ENCODE measurements around the gene ARFIP2.
"Not testable (repeated sequence)": the region's sequence is repeated elsewhere in the genome, so short reads cannot be mapped to it uniquely, and the experiment has no call there.

Gene ARFIP2

GRCh38 chr11:6481012-6481923, at the start of gene ARFIP2, which contains the start of gene TIMM10B:
Gene ARFIP2 (minus strand): TSS chr11:6481331. CDS start chr11:6480421, 910 bp downstream.
Gene TIMM10B (plus strand): TSS chr11:6481501. CDS start chr11:6481517, 16 bp downstream.
- intact Hi-C loops (cut with DNase I), result no loop called here
- DNase-seq, result peak; percentile 99 to 100 (median 100)

GRCh38 chr11:6530848-6531247, 49.7 kb upstream of the ARFIP2 start:
- DNase-seq, result no peak
- intact Hi-C loops (cut with DNase I), result loop anchor here (2.0 kb wide), 1 partner anchor 152 kb away; the partner anchor contains the start of gene MRPL17

- intact Hi-C loops (cut with DNase I), result no loop called here
- no peak for DNase-seq
Measured at GRCh38 chr11:6529266-6529665, 48.1 kb upstream of the ARFIP2 start.

- intact Hi-C loops (cut with DNase I), result no loop called here
- no peak for DNase-seq
Measured at GRCh38 chr11:6526411-6527135, 45.4 kb upstream of the ARFIP2 start.

- intact Hi-C loops (cut with DNase I), result no loop called here
- DNase-seq, result no peak
Measured at GRCh38 chr11:6523253-6523652, 42.1 kb upstream of the ARFIP2 start.

- DNase-seq; intact Hi-C loops (cut with DNase I): not testable (repeated sequence)
Measured at GRCh38 chr11:6521946-6522345, 40.8 kb upstream of the ARFIP2 start.

- no peak for DNase-seq
- intact Hi-C loops (cut with DNase I), result no loop called here
Measured at GRCh38 chr11:6520265-6520664, 39.1 kb upstream of the ARFIP2 start.

- DNase-seq, result no peak
- intact Hi-C loops (cut with DNase I), result no loop called here
Measured at GRCh38 chr11:6516865-6517264, 35.7 kb upstream of the ARFIP2 start.

GRCh38 chr11:6505577-6506240, 24.6 kb upstream of the ARFIP2 start:
- intact Hi-C loops (cut with DNase I), result no loop called here
- DNase-seq, result peak in 14 of 42 donors; percentile 6 to 67 (median 30)

GRCh38 chr11:6504166-6504565, 23.0 kb upstream of the ARFIP2 start:
- no peak for DNase-seq
- intact Hi-C loops (cut with DNase I), result no loop called here

GRCh38 chr11:6502382-6502781, 21.3 kb upstream of the ARFIP2 start:
- intact Hi-C loops (cut with DNase I), result no loop called here
- no peak for DNase-seq

GRCh38 chr11:6498544-6498943, 17.4 kb upstream of the ARFIP2 start:
- intact Hi-C loops (cut with DNase I), result no loop called here
- DNase-seq, result no peak

- intact Hi-C loops (cut with DNase I), result no loop called here
- no peak for DNase-seq
Measured at GRCh38 chr11:6498121-6498520, 17.0 kb upstream of the ARFIP2 start.

GRCh38 chr11:6497069-6497839, 16.1 kb upstream of the ARFIP2 start, which contains the start of gene DNHD1:
Gene DNHD1 (plus strand): TSS chr11:6497280. CDS start chr11:6498216, 936 bp downstream.
- DNase-seq, result peak in 22 of 42 donors; percentile 18 to 54 (median 36)
- intact Hi-C loops (cut with DNase I), result no loop called here

- DNase-seq, result no peak
- intact Hi-C loops (cut with DNase I), result no loop called here
Measured at GRCh38 chr11:6489306-6489705, 8.2 kb upstream of the ARFIP2 start.

GRCh38 chr11:6488821-6489220, 7.7 kb upstream of the ARFIP2 start:
- intact Hi-C loops (cut with DNase I), result no loop called here
- no peak for DNase-seq

- intact Hi-C loops (cut with DNase I), result no loop called here
- DNase-seq, result no peak
Measured at GRCh38 chr11:6488342-6488741, 7.2 kb upstream of the ARFIP2 start.

GRCh38 chr11:6486938-6487337, 5.8 kb upstream of the ARFIP2 start:
- intact Hi-C loops (cut with DNase I), result no loop called here
- DNase-seq, result no peak

GRCh38 chr11:6486256-6486655, 5.1 kb upstream of the ARFIP2 start:
- intact Hi-C loops (cut with DNase I), result no loop called here

More at GRCh38 chr11:6486256-6486655, 5.1 kb upstream of the ARFIP2 start:
- no peak for DNase-seq

Measured in head of caudate nucleus (tissue), 42 donors.